ENCODE results near the gene C1orf21.

DNA sequence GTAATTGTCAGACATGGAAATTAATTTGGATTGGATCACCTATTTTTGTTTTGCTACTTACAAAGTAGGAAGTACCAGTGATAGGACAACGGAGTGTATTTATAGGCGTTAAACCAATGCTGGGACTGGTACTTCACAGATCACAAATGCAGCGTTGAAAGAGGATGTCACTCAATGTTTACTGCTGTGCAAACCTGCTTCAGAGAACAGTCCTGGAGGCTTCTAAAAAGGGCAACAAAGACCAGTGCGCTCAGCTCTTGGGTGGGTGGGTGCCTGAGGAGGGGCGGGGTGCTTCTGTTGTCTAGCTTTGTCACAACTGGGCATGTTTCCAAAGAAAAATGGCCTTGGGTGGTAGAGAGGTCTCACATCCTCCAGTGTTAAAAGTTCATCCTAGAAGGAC is 2.1 kb downstream of the C1orf21 start:
- TF ChIP-seq, protein P1, sequence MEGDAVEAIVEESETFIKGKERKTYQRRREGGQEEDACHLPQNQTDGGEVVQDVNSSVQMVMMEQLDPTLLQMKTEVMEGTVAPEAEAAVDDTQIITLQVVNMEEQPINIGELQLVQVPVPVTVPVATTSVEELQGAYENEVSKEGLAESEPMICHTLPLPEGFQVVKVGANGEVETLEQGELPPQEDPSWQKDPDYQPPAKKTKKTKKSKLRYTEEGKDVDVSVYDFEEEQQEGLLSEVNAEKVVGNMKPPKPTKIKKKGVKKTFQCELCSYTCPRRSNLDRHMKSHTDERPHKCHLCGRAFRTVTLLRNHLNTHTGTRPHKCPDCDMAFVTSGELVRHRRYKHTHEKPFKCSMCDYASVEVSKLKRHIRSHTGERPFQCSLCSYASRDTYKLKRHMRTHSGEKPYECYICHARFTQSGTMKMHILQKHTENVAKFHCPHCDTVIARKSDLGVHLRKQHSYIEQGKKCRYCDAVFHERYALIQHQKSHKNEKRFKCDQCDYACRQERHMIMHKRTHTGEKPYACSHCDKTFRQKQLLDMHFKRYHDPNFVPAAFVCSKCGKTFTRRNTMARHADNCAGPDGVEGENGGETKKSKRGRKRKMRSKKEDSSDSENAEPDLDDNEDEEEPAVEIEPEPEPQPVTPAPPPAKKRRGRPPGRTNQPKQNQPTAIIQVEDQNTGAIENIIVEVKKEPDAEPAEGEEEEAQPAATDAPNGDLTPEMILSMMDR (conservative IDR thresholded peaks at IDR 0.05; ENCODE audit: low read length), result no peak
- no peak for TF ChIP-seq EZH2phosphoT487 (IDR thresholded peaks at IDR 0.05; ENCODE audit: borderline replicate concordance)
